ENCODE data around the gene CAMTA1. TPM values are rescaled to one million over a fixed set of nuclear protein-coding genes. Genes with fewer than 3 reads are reported as not detected.

Gene CAMTA1
- total RNA-seq, 1 donor from 2014 or later = 72.4 TPM

- no peak for DNase-seq (ENCODE audit: low spot score)
- ATAC-seq = peak; percentile 20
- intact Hi-C loops (cut with DNase I) = no loop called here
Observed at GRCh38 chr1:6935911-6936690, 150.8 kb downstream of the CAMTA1 start.

DNA sequence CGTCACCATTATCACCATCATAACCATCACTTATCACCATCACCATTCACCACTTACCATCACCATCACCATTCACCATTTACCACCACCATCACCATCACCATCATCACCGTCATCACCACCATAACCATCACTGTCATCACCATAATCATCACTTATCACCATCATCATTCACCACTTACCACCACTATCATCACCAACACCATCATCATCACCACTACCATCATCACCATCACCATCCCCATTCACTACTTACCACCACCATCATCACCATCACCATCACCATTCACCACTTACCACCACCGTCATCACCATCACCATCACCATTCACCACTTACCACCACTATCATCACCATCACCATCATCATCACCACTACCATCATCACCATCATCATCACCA lies 151.8 kb downstream of the CAMTA1 start:
- ATAC-seq (no peak), DNase-seq (ENCODE audit: low spot score) (no peak)
- intact Hi-C loops (cut with DNase I) = no loop called here

DNA sequence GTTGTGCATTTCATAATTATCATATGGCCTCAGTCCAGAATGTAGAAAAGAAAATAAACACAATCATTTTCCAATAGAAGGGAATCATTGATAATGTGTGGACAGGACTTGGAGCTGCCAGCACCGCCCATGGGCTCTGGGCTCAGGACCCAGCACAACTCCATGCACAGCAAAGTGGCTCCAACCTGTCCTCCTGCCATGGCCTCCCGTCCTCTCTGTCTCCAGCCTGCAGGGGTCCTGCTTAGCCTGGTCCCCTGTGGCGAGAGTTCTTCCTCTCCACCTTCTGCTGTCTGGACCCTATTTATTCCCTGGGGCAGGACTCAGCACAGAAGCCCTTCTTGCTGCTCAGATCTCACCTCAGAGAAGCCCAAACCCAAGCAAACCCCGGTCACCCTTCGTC lies 154.1 kb downstream of the CAMTA1 start:
- DNase-seq (ENCODE audit: low spot score) = no peak
- intact Hi-C loops (cut with DNase I) = no loop called here
- no peak for ATAC-seq

DNA sequence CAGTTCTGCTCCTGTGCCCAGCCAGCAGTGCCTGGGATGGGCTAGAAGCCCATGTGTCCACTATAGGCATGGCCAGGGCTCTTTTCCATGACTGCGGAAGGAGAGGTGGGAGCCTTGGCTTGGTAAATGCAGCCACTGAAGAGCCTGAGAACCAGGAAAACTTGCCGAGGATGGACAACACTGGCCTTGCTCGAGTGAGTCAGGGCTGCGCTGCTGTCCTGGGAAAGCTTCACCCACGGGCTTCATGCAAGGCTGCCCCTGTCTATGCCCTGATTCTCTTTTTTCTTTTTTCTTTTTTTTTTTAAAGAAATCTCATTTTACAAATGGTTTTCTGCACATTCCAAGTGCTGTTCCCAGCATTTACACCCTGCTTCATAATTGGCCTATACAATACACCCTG lies 156.5 kb downstream of the CAMTA1 start:
- ATAC-seq (no peak), DNase-seq (ENCODE audit: low spot score) (no peak)
- intact Hi-C loops (cut with DNase I) = no loop called here

DNA sequence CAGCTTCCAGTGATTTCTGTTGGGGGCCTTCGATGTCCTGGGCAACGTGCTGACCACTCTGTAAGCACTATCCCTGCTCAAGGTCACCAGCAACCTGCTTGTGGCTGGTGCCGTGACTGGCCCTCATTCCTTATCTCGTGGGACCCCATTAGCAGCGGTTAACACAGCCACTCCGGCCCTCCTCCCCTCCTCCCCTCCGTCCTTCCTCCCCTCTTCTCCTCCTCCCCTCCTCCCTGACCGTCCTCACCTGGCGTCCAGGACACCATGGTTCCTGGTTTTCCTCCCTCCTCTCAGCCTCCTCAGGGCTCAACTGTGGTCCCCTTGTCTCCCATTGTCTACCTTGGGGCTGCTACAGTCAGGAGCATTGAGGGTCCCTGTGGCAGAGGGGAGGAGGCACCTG lies 157.7 kb downstream of the CAMTA1 start:
- DNase-seq (ENCODE audit: low spot score) = no peak
- ATAC-seq = no peak

GRCh38 chr1:6944434-6944833 lies 159.2 kb downstream of the CAMTA1 start:
- intact Hi-C loops (cut with DNase I) = no loop called here
- no peak for ATAC-seq
- no peak for DNase-seq (ENCODE audit: low spot score)

More for the DNA sequence above, 157.7 kb downstream of the CAMTA1 start:
- intact Hi-C loops (cut with DNase I) = no loop called here

DNA sequence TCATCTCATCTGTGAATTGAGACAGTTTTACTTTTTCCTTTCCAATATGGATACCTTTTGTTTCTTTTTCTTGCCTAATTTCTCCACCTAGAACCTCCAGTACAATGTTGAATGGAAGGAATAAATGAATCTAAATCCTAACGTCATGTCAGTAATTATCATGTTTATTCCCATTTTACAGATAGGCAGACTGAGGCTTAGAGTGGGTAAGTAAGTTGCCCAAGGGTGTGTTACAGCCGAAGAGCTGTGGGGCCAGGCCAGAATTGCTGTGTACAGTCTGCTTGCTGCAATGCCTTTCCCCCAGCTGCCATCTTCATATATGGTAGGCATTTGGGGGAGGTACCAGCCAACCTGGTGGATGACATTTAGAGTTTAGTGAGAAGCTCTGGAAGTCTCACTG lies 162.7 kb downstream of the CAMTA1 start:
- DNase-seq (ENCODE audit: low spot score) = no peak
- ATAC-seq = no peak
- intact Hi-C loops (cut with DNase I) = no loop called here

GRCh38 chr1:6948416-6948815 lies 163.2 kb downstream of the CAMTA1 start:
- ATAC-seq (no peak), DNase-seq (ENCODE audit: low spot score) (no peak)
- intact Hi-C loops (cut with DNase I) = no loop called here

DNA sequence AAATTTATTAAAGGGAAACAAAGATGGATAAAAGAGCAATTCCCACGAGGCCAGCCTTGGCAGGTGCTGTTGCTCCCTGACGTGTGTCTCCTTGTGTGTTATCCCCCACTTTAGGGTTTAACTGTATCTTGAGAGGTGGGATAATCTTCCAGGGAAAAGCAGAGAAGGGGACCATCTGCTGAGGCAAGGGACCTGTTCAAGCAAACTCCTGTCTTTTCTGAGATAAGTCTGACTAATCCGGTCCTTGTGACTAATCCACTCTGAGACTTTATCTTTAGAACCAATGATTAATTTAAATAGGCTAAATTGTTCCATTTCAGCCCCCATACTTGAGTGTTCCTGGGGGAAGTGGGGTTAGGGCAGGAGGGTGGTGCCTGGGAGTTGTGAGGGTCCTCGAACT lies 163.6 kb downstream of the CAMTA1 start:
- intact Hi-C loops (cut with DNase I) = no loop called here
- ATAC-seq = no peak
- no peak for DNase-seq (ENCODE audit: low spot score)

GRCh38 chr1:6950001-6950765 lies 164.9 kb downstream of the CAMTA1 start:
- no peak for DNase-seq (ENCODE audit: low spot score)
- intact Hi-C loops (cut with DNase I) = no loop called here
- no peak for ATAC-seq

DNA sequence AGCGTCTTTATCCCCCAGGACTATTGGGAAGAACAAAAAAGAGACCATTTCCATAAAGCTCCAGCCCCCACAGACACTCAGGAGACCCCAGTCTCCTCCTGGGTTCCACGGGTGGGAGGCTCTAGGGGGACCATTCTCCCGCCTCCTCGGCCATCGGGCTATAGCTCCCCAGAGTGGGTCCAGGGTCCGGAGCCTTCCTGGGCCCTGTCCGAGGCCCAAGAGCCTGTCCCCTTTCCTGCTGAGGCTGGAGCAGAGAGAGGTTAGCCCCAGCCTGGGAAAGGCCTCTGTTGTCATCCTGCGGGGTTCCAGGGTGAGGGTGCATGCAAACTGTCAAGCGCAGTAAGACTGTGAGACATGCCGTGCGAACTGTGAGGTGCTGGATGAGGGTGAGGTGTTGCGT lies 166.3 kb downstream of the CAMTA1 start:
- DNase-seq (ENCODE audit: low spot score) (no peak), ATAC-seq (no peak)
- intact Hi-C loops (cut with DNase I) = no loop called here

DNA sequence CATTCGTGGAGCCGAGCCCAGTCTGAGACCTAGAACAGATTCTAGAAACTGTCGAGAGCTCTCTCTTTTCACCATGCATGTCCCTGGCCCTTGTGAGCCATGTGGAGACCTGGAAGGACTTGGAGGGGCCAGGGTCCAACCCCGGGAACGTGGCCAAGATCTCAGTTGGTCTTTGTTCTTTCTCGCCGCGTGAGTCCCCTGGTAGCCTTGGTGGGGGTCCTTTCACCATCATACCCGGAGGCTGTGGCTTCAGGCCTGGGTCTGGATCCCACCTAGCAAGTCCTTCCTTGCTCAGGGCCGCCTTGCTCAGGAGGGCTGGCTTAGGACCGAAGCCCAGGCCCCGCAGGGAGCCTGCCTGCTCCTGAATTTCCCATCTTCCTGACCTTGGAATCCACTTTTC lies 168.0 kb downstream of the CAMTA1 start:
- DNase-seq (ENCODE audit: low spot score) (no peak), ATAC-seq (no peak)
- intact Hi-C loops (cut with DNase I) = no loop called here

- no peak for ATAC-seq
- DNase-seq (ENCODE audit: low spot score) = no peak
- intact Hi-C loops (cut with DNase I) = no loop called here
Observed at GRCh38 chr1:6953907-6954364, 168.7 kb downstream of the CAMTA1 start.

- no peak for ATAC-seq
- no peak for DNase-seq (ENCODE audit: low spot score)
Observed at GRCh38 chr1:6954591-6954990, 169.3 kb downstream of the CAMTA1 start.

GRCh38 chr1:6955357-6956094 lies 170.3 kb downstream of the CAMTA1 start:
- ATAC-seq = no peak
- intact Hi-C loops (cut with DNase I) = no loop called here
- DNase-seq (ENCODE audit: low spot score) = no peak

More at GRCh38 chr1:6954591-6954990, 169.3 kb downstream of the CAMTA1 start:
- intact Hi-C loops (cut with DNase I) = no loop called here

DNA sequence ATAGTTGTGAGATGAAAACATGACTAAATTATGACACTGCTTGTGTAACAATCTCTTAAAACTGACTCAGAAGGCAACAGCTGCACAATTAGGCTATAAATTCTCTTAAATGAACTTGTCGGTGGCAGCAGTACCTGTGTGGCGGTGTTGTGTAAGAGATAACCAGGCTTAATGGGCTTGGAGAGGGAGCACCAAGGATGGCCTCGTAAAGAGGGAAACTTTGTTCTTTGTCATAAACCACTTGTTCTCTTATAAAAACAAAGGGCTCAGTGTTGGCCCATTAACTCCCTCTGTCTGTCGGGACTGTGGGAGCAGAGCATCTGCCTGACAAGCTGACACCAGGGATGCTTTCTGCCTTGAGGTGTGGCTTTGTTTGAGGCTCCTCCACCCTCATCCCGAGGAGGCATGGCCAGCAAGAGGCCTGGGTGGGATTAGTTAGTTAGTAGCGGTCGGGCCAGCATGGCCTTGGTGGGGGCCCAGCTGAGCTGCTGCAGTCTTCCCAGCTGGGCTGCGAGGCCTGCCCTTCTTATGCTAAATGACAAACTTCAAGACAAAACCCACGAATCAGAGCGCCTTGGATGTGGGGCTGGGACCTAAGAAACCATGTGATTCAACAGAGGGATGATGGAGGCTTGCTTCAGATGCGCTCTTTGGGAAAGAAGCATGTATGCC lies 171.4 kb downstream of the CAMTA1 start:
- ATAC-seq = no peak
- DNase-seq (ENCODE audit: low spot score) = no peak
- intact Hi-C loops (cut with DNase I) = no loop called here

DNA sequence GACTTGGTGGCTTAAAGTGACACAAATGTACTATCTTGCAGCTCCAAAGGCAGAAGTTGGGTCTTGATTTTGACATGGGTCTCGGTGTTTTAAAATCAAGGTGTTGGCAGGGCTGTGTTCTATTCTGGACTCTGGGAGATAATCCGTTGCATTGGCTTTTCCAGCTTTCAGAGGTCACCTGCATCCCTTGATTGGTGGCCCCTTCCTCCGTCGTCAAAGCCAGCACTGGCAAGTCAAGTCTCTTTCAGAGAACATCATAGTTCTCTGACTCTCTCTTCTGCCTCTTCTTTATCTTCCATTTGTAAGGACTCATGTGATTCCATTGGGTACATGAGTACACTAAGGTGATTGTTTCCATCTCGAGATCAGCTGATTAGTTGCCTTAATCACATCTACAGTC lies 172.1 kb downstream of the CAMTA1 start:
- ATAC-seq = no peak
- no peak for DNase-seq (ENCODE audit: low spot score)
- intact Hi-C loops (cut with DNase I) = no loop called here

DNA sequence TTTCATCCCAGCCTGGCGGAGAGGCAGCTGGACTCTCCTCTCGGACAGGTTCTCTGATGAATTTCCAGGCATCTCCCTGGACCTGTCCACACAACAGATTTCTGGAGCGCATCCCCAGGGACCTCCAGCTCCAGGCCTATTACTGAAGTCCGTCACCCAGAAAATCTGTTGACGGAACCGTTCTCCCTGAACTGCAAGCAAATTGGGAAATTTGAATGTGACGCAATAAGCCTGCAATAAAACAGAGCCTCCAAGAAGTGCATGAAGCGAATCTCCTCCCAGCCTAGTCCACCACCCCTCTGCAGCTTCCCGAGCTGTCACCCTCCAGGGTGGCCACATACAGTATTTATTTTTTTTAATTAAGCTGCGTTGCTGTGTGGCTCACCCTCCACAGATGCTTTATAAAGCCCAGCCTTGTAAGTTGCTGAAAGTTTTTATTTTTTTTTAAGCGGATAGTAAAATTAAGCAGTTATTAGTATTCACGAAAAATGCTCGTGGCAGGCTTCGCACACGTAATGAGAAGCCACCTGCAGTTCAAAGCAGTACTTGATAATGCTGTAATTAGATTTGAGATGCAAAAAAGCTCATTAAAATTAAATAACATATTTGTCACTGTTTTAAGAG lies 173.3 kb downstream of the CAMTA1 start:
- DNase-seq (ENCODE audit: low spot score) = no peak
- intact Hi-C loops (cut with DNase I) = no loop called here
- ATAC-seq = peak; percentile 30

- no peak for DNase-seq (ENCODE audit: low spot score)
- ATAC-seq = no peak
- intact Hi-C loops (cut with DNase I) = no loop called here
Observed at GRCh38 chr1:6959491-6959890, 174.2 kb downstream of the CAMTA1 start.

Data from sciatic nerve (tissue), 2 donors.